ENCODE measurements around the gene USF3.

DNA sequence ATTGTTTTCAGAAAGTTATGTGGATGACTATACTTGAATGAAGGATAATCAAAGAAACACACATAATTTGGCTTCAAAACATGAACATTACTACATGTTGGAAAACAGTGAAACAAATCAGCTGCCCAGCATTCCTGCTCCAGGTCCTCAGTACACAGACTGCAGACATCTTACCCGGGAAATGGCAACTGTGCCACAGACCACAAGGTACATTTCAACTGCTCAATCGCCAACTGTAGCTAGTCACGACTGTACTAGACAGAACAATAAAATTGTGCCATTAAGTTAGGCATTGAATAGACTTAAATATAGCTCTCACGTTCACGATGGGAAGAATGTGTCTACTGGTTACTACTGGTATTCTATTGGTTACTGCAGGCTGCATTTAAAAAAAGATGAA lies 44.6 kb upstream of the USF3 start:
- TF ChIP-seq ELF1 (IDR thresholded peaks at IDR 0.05; ENCODE audit: borderline replicate concordance, low read depth) (no peak), SRF (IDR thresholded peaks at IDR 0.05; ENCODE audit: low read depth) (no peak), SIN3A (IDR thresholded peaks at IDR 0.05; ENCODE audit: low read depth) (no peak)
- TF ChIP-seq, protein P1, sequence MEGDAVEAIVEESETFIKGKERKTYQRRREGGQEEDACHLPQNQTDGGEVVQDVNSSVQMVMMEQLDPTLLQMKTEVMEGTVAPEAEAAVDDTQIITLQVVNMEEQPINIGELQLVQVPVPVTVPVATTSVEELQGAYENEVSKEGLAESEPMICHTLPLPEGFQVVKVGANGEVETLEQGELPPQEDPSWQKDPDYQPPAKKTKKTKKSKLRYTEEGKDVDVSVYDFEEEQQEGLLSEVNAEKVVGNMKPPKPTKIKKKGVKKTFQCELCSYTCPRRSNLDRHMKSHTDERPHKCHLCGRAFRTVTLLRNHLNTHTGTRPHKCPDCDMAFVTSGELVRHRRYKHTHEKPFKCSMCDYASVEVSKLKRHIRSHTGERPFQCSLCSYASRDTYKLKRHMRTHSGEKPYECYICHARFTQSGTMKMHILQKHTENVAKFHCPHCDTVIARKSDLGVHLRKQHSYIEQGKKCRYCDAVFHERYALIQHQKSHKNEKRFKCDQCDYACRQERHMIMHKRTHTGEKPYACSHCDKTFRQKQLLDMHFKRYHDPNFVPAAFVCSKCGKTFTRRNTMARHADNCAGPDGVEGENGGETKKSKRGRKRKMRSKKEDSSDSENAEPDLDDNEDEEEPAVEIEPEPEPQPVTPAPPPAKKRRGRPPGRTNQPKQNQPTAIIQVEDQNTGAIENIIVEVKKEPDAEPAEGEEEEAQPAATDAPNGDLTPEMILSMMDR (IDR thresholded peaks at IDR 0.05 in 2 of 3, conservative IDR thresholded peaks at IDR 0.05 in 1 of 3; ENCODE audit: borderline replicate concordance in 1 of 3, insufficient read depth in 1 of 3, low read depth in 2 of 3, low read length in 2 of 3) = no peak
